Neural progenitor cell (in vitro differentiated cells): ENCODE data around the gene QKI. TPM values are rescaled to one million over a fixed set of nuclear protein-coding genes. Genes with fewer than 3 reads are reported as not detected.

Source experiments
- DNase-seq: peaks from one replicate; pipeline ENCODE4 v3.0.0-alpha.2; 2016; ENCODE audit warnings: low spot score
- H2AFZ ChIP-seq: fragments of 200-600 bp; sonication (generic); replicated peaks from 2 replicates; pipeline ENCODE4 v1.6.1; 2016; ENCODE audit warnings: antibody characterized with exemption
- H3F3A ChIP-seq: fragments of 200-600 bp; sonication (generic); 2 replicates; pipeline ENCODE4 v1.6.1; 2016; ENCODE audit warnings: antibody characterized with exemption, low read depth
- H3K27ac ChIP-seq: fragments of 200-600 bp; sonication (generic); 2 replicates; pipeline ENCODE4 v1.5.1; 2016; ENCODE audit warnings: mild to moderate bottlenecking
- H3K27me3 ChIP-seq: fragments of 200-600 bp; sonication (generic); 2 replicates; pipeline ENCODE4 v1.6.1; 2016; ENCODE audit warnings: mild to moderate bottlenecking, moderate library complexity
- H3K36me3 ChIP-seq: fragments of 200-600 bp; sonication (generic); 2 replicates; pipeline ENCODE4 v1.5.1; 2016
- H3K4me1 ChIP-seq: fragments of 200-600 bp; sonication (generic); 2 replicates; pipeline ENCODE4 v1.6.1; 2016; ENCODE audit warnings: mixed run types
- H3K4me2 ChIP-seq: fragments of 200-600 bp; sonication (generic); 2 replicates; pipeline ENCODE4 v1.6.1; 2016
- H3K4me3 ChIP-seq: fragments of 200-600 bp; sonication (generic); 2 replicates; pipeline ENCODE4 v1.5.1; 2016
- H3K79me2 ChIP-seq: fragments of 200-600 bp; sonication (generic); 2 replicates; pipeline ENCODE4 v1.6.1; 2016; ENCODE audit warnings: low read depth
- H3K9ac ChIP-seq: fragments of 200-600 bp; sonication (generic); 2 replicates; pipeline ENCODE4 v1.6.1; 2016
- H3K9me3 ChIP-seq: fragments of 200-600 bp; sonication (generic); 2 replicates; pipeline ENCODE4 v1.5.1; 2016; ENCODE audit warnings: low read depth
- H4K20me1 ChIP-seq: fragments of 200-600 bp; sonication (generic); 2 replicates; pipeline ENCODE4 v1.6.1; 2016; ENCODE audit warnings: low read depth
- H3K27ac Mint-ChIP-seq: 3 replicates; pipeline ENCODE4 v1.8.0; 2021; ENCODE audit warnings: mixed read lengths
- H3K27me3 Mint-ChIP-seq: 2 replicates; pipeline ENCODE4 v1.8.0; 2022; ENCODE audit warnings: low read depth, mild to moderate bottlenecking, inconsistent platforms, moderate library complexity, mixed read lengths; ENCODE audit not compliant: insufficient read depth
- H3K36me3 Mint-ChIP-seq: 3 replicates; pipeline ENCODE4 v1.8.0; 2021; ENCODE audit warnings: mixed read lengths
- H3K4me1 Mint-ChIP-seq: 3 replicates; pipeline ENCODE4 v1.8.0; 2021; ENCODE audit warnings: mixed read lengths
- H3K4me3 Mint-ChIP-seq: 3 replicates; pipeline ENCODE4 v1.8.0; 2021; ENCODE audit warnings: mild to moderate bottlenecking, moderate library complexity, mixed read lengths
- H3K9me3 Mint-ChIP-seq: 3 replicates; pipeline ENCODE4 v1.8.0; 2020; ENCODE audit warnings: mixed read lengths
- CTCF ChIP-seq: fragments of 200-600 bp; sonication (generic); IDR thresholded peaks from 2 replicates; pipeline ENCODE4 v1.5.1; 2017; ENCODE audit warnings: antibody characterized with exemption, mild to moderate bottlenecking
- EZH2 ChIP-seq: fragments of 200-600 bp; sonication (generic); IDR thresholded peaks from 2 replicates; pipeline ENCODE4 v1.6.1; 2017; ENCODE audit warnings: antibody characterized with exemption, mild to moderate bottlenecking, moderate library complexity
- EZH2phosphoT487 ChIP-seq: fragments of 200-600 bp; sonication (generic); IDR thresholded peaks from 2 replicates; pipeline ENCODE4 v1.6.1; 2017; ENCODE audit warnings: antibody characterized with exemption
- total RNA-seq: library from RNA; depleted of rRNA; stranded (reverse); fragments of >200 nt; gene quantifications from 2 replicates; pipeline ENCODE4 v1.2.3, GENCODE V29; 2015; ENCODE audit warnings: low replicate concordance

The QKI gene
- total RNA-seq, 1 donor from 2014 or later, result 212 TPM

- Histone ChIP-seq H3K27ac (no peak overlapping the region), H3K36me3 (no peaks in the 10 kb centered on the region), H3K27me3 (no peaks in the 10 kb centered on the region), H3F3A (no peaks in the 10 kb centered on the region), H3K4me2 (no peak overlapping the region), H3K79me2 (no peaks in the 10 kb centered on the region), H4K20me1 (no peaks in the 10 kb centered on the region), H3K9me3 (no peaks in the 10 kb centered on the region), H3K9ac (no peak overlapping the region), H2AFZ (no peak overlapping the region), H3K4me3 (no peak overlapping the region), H3K4me1 (no peaks in the 10 kb centered on the region)
- no peak for DNase-seq
- H3K27me3 Mint-ChIP-seq, result peaks cover 10% of the 10 kb centered on the region
- peak overlapping the region; percentile 24 for H3K27ac Mint-ChIP-seq
- H3K9me3 Mint-ChIP-seq, result peaks cover 24% of the 10 kb centered on the region
- H3K4me3 Mint-ChIP-seq, result no peak overlapping the region
- H3K36me3 Mint-ChIP-seq, result peaks cover 2% of the 10 kb centered on the region
- H3K4me1 Mint-ChIP-seq, result peaks cover 7% of the 10 kb centered on the region
- TF ChIP-seq EZH2 (no peak), EZH2phosphoT487 (no peak), CTCF (no peak)
Measured at GRCh38 chr6:163626073-163626867, 211.8 kb downstream of the QKI start.

DNA sequence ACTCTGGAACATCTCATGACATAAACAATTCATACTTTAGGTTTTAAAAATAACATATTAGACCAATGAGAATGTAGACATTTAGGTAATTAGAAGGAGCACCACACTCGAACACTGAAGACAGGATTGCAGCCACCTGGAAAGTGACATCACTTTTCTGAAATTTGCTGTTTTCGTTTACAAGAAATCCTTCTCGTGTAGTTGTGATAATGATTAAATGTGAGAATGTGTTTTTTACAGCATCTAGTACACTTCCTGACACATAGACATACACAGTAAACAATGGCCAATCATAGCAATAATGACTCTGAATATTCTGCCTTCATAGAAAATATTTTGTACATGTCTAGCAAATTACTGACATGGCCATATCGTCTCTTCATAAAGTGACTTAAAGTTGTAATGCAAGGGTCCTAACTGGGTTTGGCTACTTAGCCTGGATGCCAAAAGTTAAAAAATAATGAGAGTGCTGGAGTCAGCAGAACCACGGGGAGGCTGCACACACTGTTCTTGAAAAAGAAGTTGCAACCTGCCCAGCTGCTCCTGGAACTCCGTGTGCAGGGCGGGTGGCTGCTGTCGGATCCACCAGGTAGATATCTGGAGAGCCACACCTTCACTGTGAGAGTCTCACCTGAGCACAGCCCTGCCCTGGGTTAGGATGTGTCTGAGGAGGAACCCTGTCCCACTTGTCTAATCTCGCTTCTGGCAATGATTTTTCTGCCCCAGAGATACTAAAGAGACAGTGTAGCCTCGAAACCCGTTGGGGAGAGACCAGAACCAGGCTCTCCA, 212.9 kb downstream of the QKI start:
- H3K27me3 ChIP-seq, result no peaks in the 10 kb centered on the region
- H3K36me3 ChIP-seq, result no peaks in the 10 kb centered on the region

More for the DNA sequence above, 212.9 kb downstream of the QKI start:
- Histone ChIP-seq H3K79me2 (no peaks in the 10 kb centered on the region), H3F3A (no peaks in the 10 kb centered on the region), H3K9me3 (no peaks in the 10 kb centered on the region), H3K4me1 (no peaks in the 10 kb centered on the region), H3K27ac (no peak overlapping the region), H4K20me1 (no peaks in the 10 kb centered on the region), H3K4me3 (no peak overlapping the region), H3K9ac (no peak overlapping the region), H3K4me2 (no peak overlapping the region), H2AFZ (no peak overlapping the region)
- no peak for DNase-seq
- no peak overlapping the region for H3K4me3 Mint-ChIP-seq
- no peaks in the 10 kb centered on the region for H3K36me3 Mint-ChIP-seq
- H3K9me3 Mint-ChIP-seq, result peaks cover 22% of the 10 kb centered on the region
- no peak for TF ChIP-seq CTCF
- no peak for TF ChIP-seq EZH2
- TF ChIP-seq EZH2phosphoT487, result no peak
- H3K27ac Mint-ChIP-seq, result no peak overlapping the region
- peaks cover 6% of the 10 kb centered on the region for H3K27me3 Mint-ChIP-seq
- peaks cover 6% of the 10 kb centered on the region for H3K4me1 Mint-ChIP-seq
